ENCODE results near the gene MAIP1.

GRCh38 chr2:200003444-200003843 lies 48.1 kb downstream of the MAIP1 start:
- no peak for TF ChIP-seq CTCF (IDR thresholded peaks at IDR 0.05; ENCODE audit: insufficient read depth, low read length)
- TF ChIP-seq POLR2AphosphoS5 (IDR thresholded peaks at IDR 0.05; ENCODE audit: low read depth), result no peak
- TF ChIP-seq, protein P1, sequence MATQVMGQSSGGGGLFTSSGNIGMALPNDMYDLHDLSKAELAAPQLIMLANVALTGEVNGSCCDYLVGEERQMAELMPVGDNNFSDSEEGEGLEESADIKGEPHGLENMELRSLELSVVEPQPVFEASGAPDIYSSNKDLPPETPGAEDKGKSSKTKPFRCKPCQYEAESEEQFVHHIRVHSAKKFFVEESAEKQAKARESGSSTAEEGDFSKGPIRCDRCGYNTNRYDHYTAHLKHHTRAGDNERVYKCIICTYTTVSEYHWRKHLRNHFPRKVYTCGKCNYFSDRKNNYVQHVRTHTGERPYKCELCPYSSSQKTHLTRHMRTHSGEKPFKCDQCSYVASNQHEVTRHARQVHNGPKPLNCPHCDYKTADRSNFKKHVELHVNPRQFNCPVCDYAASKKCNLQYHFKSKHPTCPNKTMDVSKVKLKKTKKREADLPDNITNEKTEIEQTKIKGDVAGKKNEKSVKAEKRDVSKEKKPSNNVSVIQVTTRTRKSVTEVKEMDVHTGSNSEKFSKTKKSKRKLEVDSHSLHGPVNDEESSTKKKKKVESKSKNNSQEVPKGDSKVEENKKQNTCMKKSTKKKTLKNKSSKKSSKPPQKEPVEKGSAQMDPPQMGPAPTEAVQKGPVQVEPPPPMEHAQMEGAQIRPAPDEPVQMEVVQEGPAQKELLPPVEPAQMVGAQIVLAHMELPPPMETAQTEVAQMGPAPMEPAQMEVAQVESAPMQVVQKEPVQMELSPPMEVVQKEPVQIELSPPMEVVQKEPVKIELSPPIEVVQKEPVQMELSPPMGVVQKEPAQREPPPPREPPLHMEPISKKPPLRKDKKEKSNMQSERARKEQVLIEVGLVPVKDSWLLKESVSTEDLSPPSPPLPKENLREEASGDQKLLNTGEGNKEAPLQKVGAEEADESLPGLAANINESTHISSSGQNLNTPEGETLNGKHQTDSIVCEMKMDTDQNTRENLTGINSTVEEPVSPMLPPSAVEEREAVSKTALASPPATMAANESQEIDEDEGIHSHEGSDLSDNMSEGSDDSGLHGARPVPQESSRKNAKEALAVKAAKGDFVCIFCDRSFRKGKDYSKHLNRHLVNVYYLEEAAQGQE (IDR thresholded peaks at IDR 0.05; ENCODE audit: insufficient replicate concordance, low read depth), result no peak
- no peak for TF ChIP-seq GABPA (IDR thresholded peaks at IDR 0.05; ENCODE audit: low read depth)
- no peak for TF ChIP-seq SPI1 (IDR thresholded peaks at IDR 0.05; ENCODE audit: borderline replicate concordance, low read depth)
